A673 (cell line): Measurements from ENCODE around the gene CAPN9.

Experiments
- EZH2 ChIP-seq: fragments of 200-600 bp; sonication (generic); IDR thresholded peaks from 2 replicates; pipeline ENCODE4 v1.6.1; 2017; ENCODE audit warnings: borderline replicate concordance, low read depth, mild to moderate bottlenecking, mixed read lengths, antibody characterized with exemption, low read length; ENCODE audit not compliant: poor library complexity, severe bottlenecking
- TF ChIP-seq, protein P1 (sequence below): fragments of 300-800, 200-600 bp; sonication (generic); conservative IDR thresholded peaks from 2 replicates; pipeline ENCODE4 v1.5.1; 2017; ENCODE audit warnings: low read depth, mild to moderate bottlenecking, antibody characterized with exemption, low read length, moderate library complexity, mixed read lengths

DNA sequence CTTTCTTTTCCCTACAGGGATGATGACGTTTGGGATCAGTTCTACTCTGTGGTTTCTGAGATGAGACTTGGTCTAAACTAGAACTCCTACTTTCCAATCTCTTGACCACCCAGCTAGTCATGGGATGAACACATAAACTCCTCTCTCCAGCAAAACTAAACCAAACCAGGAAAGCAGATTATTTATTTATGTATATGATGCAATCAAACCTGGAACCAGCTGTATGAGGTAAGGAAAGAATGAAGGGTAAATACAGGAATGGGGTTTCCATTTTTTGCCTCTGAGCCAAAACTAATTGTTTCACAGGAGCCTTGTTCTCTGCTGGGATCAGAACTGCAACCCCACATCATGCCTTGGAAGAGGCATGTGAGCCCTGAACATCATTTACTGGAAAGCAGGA is 29.9 kb upstream of the CAPN9 start:
- no peak for TF ChIP-seq EZH2
- TF ChIP-seq, protein P1, sequence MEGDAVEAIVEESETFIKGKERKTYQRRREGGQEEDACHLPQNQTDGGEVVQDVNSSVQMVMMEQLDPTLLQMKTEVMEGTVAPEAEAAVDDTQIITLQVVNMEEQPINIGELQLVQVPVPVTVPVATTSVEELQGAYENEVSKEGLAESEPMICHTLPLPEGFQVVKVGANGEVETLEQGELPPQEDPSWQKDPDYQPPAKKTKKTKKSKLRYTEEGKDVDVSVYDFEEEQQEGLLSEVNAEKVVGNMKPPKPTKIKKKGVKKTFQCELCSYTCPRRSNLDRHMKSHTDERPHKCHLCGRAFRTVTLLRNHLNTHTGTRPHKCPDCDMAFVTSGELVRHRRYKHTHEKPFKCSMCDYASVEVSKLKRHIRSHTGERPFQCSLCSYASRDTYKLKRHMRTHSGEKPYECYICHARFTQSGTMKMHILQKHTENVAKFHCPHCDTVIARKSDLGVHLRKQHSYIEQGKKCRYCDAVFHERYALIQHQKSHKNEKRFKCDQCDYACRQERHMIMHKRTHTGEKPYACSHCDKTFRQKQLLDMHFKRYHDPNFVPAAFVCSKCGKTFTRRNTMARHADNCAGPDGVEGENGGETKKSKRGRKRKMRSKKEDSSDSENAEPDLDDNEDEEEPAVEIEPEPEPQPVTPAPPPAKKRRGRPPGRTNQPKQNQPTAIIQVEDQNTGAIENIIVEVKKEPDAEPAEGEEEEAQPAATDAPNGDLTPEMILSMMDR: no peak
